UCSD-AML1 (cell line): ENCODE data around the gene TDRD9.

Experiments used
- DNase-seq: peaks from one replicate; lab custom pipeline; 2025; ENCODE audit not compliant: unreplicated experiment; lab: John Stamatoyannopoulos, UW

Gene TDRD9

GRCh38 chr14:104090071-104090748, 162.0 kb downstream of the TDRD9 start:
- DNase-seq = no peak

GRCh38 chr14:104091061-104091926, 163.0 kb downstream of the TDRD9 start:
- DNase-seq = no peak

- DNase-seq = no peak
Observed at GRCh38 chr14:104091927-104092771, 163.9 kb downstream of the TDRD9 start.

GRCh38 chr14:104092931-104093365, 164.7 kb downstream of the TDRD9 start:
- no peak for DNase-seq

- no peak for DNase-seq
Observed at GRCh38 chr14:104093366-104094055, 165.3 kb downstream of the TDRD9 start.

GRCh38 chr14:104094056-104094708, 165.9 kb downstream of the TDRD9 start:
- no peak for DNase-seq

GRCh38 chr14:104094709-104095425, 166.6 kb downstream of the TDRD9 start:
- peak; percentile 70 for DNase-seq

GRCh38 chr14:104095426-104096310, 167.4 kb downstream of the TDRD9 start:
- no peak for DNase-seq

- DNase-seq = no peak
Observed at GRCh38 chr14:104096318-104096717, 168.1 kb downstream of the TDRD9 start.

- DNase-seq = no peak
Observed at GRCh38 chr14:104096751-104097700, 168.8 kb downstream of the TDRD9 start.

GRCh38 chr14:104098272-104099095, 170.2 kb downstream of the TDRD9 start:
- DNase-seq = no peak

GRCh38 chr14:104099096-104100041, 171.1 kb downstream of the TDRD9 start:
- DNase-seq = no peak

GRCh38 chr14:104100171-104101085, 172.2 kb downstream of the TDRD9 start:
- DNase-seq = no peak

GRCh38 chr14:104101086-104101621, 172.9 kb downstream of the TDRD9 start:
- DNase-seq = no peak
